ENCODE measurements around the gene ADCY7.

DNA sequence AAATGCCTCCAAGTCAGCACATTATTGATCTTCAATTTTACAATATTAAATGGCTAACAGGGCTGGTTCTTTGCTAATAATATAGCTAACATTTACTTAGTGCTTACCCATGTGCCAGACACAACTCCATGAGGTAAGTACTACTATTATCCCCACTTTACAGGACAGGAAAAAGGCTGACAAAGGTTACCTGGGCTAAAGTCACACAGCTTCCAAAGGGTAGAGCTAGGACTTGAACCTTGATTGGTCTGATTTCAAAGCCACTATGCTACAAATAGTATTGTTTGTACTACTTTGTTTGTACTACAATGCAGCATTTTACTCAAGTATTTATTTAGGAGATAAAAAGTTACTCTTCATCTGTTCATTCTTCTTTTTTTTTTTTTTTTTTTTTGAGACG lies 70.5 kb downstream of the ADCY7 start:
- TF ChIP-seq CTCF (IDR thresholded peaks at IDR 0.05) (no peak), POLR2A (IDR thresholded peaks at IDR 0.05) (no peak)
